Measurements from ENCODE around the gene TYW1.
A peak's percentile ranks its signal among the peaks of the same experiment; 100 is the strongest.
"Not testable (repeated sequence)": the region's sequence is repeated elsewhere in the genome, so short reads cannot be mapped to it uniquely, and the experiment has no call there.

The TYW1 gene

DNA sequence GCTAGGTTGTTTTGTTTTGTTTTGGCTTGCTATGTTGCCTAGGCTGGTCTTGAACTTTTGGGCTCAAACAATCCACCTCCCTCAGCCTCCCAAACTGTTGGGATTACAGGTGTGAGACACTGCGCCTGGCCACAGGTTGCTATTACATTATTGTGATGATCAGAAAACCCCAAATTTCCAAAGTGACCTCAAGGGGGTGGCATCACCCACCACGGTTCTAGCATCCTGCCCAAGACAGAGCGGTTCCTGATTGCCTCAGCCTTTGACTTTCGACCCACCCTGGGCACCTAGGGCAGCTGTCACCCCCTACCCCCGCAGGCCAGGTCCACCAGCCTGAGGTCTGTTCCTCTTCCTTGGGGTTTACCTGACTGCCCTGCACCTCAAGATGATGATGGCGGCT, 29.6 kb upstream of the TYW1 start:
- no peak for ATAC-seq
- TF ChIP-seq, protein P1, sequence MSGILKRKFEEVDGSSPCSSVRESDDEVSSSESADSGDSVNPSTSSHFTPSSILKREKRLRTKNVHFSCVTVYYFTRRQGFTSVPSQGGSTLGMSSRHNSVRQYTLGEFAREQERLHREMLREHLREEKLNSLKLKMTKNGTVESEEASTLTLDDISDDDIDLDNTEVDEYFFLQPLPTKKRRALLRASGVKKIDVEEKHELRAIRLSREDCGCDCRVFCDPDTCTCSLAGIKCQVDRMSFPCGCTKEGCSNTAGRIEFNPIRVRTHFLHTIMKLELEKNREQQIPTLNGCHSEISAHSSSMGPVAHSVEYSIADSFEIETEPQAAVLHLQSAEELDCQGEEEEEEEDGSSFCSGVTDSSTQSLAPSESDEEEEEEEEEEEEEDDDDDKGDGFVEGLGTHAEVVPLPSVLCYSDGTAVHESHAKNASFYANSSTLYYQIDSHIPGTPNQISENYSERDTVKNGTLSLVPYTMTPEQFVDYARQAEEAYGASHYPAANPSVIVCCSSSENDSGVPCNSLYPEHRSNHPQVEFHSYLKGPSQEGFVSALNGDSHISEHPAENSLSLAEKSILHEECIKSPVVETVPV (CRISPR knock-in tag; IDR thresholded peaks at IDR 0.05): no peak
- TF ChIP-seq BACH2 (CRISPR knock-in tag; IDR thresholded peaks at IDR 0.05; ENCODE audit: borderline replicate concordance) (no peak), RARB (CRISPR knock-in tag; IDR thresholded peaks at IDR 0.05) (no peak), PPARA (CRISPR knock-in tag; IDR thresholded peaks at IDR 0.05; ENCODE audit: borderline replicate concordance) (no peak), GLIS3 (CRISPR knock-in tag; IDR thresholded peaks at IDR 0.05) (no peak), ZC3H10 (CRISPR knock-in tag; IDR thresholded peaks at IDR 0.05) (no peak), ZNF70 (CRISPR knock-in tag; IDR thresholded peaks at IDR 0.05) (no peak), TCF4 (CRISPR knock-in tag; IDR thresholded peaks at IDR 0.05; ENCODE audit: borderline replicate concordance) (no peak)
- TF ChIP-seq, protein P2, sequence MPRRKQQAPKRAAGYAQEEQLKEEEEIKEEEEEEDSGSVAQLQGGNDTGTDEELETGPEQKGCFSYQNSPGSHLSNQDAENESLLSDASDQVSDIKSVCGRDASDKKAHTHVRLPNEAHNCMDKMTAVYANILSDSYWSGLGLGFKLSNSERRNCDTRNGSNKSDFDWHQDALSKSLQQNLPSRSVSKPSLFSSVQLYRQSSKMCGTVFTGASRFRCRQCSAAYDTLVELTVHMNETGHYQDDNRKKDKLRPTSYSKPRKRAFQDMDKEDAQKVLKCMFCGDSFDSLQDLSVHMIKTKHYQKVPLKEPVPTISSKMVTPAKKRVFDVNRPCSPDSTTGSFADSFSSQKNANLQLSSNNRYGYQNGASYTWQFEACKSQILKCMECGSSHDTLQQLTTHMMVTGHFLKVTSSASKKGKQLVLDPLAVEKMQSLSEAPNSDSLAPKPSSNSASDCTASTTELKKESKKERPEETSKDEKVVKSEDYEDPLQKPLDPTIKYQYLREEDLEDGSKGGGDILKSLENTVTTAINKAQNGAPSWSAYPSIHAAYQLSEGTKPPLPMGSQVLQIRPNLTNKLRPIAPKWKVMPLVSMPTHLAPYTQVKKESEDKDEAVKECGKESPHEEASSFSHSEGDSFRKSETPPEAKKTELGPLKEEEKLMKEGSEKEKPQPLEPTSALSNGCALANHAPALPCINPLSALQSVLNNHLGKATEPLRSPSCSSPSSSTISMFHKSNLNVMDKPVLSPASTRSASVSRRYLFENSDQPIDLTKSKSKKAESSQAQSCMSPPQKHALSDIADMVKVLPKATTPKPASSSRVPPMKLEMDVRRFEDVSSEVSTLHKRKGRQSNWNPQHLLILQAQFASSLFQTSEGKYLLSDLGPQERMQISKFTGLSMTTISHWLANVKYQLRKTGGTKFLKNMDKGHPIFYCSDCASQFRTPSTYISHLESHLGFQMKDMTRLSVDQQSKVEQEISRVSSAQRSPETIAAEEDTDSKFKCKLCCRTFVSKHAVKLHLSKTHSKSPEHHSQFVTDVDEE (CRISPR knock-in tag; IDR thresholded peaks at IDR 0.05): no peak
- TF ChIP-seq, protein P3, sequence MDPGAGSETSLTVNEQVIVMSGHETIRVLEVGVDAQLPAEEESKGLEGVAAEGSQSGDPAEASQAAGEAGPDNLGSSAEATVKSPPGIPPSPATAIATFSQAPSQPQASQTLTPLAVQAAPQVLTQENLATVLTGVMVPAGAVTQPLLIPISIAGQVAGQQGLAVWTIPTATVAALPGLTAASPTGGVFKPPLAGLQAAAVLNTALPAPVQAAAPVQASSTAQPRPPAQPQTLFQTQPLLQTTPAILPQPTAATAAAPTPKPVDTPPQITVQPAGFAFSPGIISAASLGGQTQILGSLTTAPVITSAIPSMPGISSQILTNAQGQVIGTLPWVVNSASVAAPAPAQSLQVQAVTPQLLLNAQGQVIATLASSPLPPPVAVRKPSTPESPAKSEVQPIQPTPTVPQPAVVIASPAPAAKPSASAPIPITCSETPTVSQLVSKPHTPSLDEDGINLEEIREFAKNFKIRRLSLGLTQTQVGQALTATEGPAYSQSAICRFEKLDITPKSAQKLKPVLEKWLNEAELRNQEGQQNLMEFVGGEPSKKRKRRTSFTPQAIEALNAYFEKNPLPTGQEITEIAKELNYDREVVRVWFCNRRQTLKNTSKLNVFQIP (CRISPR knock-in tag; IDR thresholded peaks at IDR 0.05; ENCODE audit: borderline replicate concordance, low read depth): no peak

DNA sequence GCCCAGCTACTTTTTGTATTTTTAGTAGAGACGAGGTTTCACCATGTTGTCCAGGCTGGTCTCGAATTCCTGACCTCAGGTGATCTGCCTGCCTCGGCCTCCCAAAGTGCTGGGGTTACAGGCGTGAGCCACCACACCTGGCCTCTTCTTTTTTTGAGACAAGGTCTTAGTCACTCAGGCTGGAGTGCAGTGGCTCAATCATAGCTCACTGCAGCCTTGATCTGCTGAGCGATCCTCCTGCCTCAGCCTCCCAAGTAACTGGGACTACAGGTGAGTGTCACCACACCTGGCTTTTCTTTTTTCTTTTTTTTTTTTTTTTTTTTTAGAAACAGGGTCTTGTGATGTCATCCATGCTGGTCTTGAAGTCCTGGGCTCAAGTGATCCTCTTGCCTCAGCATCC, 27.6 kb upstream of the TYW1 start:
- ATAC-seq: not testable (repeated sequence)

DNA sequence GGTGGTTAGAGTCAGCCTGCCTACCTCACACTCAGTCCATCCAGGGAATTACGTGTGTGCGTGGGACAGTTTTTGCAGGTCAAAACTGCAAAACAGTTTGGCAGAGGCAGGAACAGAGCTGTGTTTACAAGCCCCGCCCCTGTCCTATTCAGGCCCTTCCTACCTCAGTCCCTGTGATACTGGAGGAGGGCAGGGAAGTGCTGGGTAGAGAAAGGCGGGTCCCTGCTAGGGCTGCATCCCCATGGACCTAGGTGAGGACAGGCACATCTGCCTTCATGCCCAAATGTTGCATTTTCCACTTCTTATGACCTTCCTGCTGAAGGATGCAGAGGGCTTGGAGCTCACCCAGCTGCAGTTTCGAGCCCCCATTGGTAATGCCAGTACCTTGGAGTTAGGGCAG, 26.3 kb upstream of the TYW1 start:
- peak; percentile 32; the same call in 2 of the 3 replicates for ATAC-seq

DNA sequence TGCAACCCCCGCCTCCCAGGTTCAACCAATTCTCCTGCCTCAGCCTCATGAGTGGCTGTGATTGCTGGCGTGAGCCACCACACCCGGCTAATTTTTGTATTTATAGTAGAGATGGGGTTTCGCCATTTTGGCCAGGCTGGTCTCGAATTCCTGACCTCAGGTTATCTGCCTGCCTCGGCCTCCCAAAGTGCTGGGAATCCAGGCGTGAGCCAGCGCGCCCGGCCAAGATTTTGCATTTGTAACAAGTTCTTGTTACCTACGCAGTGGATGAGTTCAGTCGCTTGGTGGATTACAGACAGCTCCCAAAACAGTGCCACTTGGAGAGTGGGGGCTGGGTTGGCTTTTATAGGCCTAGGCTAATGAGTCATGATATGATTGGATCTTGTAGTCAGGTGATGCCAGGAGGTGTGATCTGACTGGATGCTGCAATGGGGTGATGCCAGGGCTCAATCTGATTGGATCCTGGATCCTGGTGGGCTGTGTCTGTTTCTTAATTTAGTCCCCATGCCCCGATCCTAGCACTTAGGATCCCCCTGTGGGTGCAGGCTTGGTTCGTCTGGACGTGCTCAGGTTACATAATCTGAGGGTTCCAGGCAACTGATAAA, 21.5 kb upstream of the TYW1 start:
- TF ChIP-seq ZC3H10 (CRISPR knock-in tag; IDR thresholded peaks at IDR 0.05): no peak
- no peak for TF ChIP-seq CSDC2 (CRISPR knock-in tag; IDR thresholded peaks at IDR 0.05)
- TF ChIP-seq RARB (CRISPR knock-in tag; IDR thresholded peaks at IDR 0.05): no peak
- TF ChIP-seq, protein P1 (CRISPR knock-in tag; IDR thresholded peaks at IDR 0.05): no peak
- no peak for TF ChIP-seq PPARA (CRISPR knock-in tag; IDR thresholded peaks at IDR 0.05; ENCODE audit: borderline replicate concordance)
- TF ChIP-seq, protein P4, sequence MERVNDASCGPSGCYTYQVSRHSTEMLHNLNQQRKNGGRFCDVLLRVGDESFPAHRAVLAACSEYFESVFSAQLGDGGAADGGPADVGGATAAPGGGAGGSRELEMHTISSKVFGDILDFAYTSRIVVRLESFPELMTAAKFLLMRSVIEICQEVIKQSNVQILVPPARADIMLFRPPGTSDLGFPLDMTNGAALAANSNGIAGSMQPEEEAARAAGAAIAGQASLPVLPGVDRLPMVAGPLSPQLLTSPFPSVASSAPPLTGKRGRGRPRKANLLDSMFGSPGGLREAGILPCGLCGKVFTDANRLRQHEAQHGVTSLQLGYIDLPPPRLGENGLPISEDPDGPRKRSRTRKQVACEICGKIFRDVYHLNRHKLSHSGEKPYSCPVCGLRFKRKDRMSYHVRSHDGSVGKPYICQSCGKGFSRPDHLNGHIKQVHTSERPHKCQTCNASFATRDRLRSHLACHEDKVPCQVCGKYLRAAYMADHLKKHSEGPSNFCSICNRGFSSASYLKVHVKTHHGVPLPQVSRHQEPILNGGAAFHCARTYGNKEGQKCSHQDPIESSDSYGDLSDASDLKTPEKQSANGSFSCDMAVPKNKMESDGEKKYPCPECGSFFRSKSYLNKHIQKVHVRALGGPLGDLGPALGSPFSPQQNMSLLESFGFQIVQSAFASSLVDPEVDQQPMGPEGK (CRISPR knock-in tag; IDR thresholded peaks at IDR 0.05; ENCODE audit: borderline replicate concordance): no peak
- TF ChIP-seq, protein P2 (CRISPR knock-in tag; IDR thresholded peaks at IDR 0.05): no peak
- no peak for TF ChIP-seq TOX (CRISPR knock-in tag; IDR thresholded peaks at IDR 0.05; ENCODE audit: borderline replicate concordance)
- TF ChIP-seq, protein P3 (CRISPR knock-in tag; IDR thresholded peaks at IDR 0.05; ENCODE audit: borderline replicate concordance, low read depth): no peak
- TF ChIP-seq ZFP3 (CRISPR knock-in tag; IDR thresholded peaks at IDR 0.05): no peak
- no peak for TF ChIP-seq ZFP30 (CRISPR knock-in tag; IDR thresholded peaks at IDR 0.05)

More for the DNA sequence above, 26.3 kb upstream of the TYW1 start:
- TF ChIP-seq ESRRG (CRISPR knock-in tag; IDR thresholded peaks at IDR 0.05): no peak
- no peak for TF ChIP-seq RARB (CRISPR knock-in tag; IDR thresholded peaks at IDR 0.05)
- no peak for TF ChIP-seq ZNF565 (CRISPR knock-in tag; conservative IDR thresholded peaks at IDR 0.05; ENCODE audit: low read depth)
- TF ChIP-seq, protein P4 (CRISPR knock-in tag; IDR thresholded peaks at IDR 0.05; ENCODE audit: borderline replicate concordance): no peak
- no peak for TF ChIP-seq ZFP30 (CRISPR knock-in tag; IDR thresholded peaks at IDR 0.05)
- TF ChIP-seq SNAI2 (CRISPR knock-in tag; IDR thresholded peaks at IDR 0.05): no peak
- no peak for TF ChIP-seq OSR1 (CRISPR knock-in tag; IDR thresholded peaks at IDR 0.05)

More for the DNA sequence above, 21.5 kb upstream of the TYW1 start:
- ATAC-seq: no peak; the same call in 2 of the 3 replicates

Data from SK-N-SH treated with all-trans-retinoic acid at 6 μM for 48 hours (cell line).